Activated naive CD8-positive, alpha-beta T cell (primary cell): ENCODE data around the gene PC.

ENCODE experiments used
- H3K27ac Mint-ChIP-seq: one replicate; pipeline ENCODE4 v1.8.0; 2021; ENCODE audit warnings: mixed read lengths
- H3K27me3 Mint-ChIP-seq: one replicate; pipeline ENCODE4 v1.8.0; 2021; ENCODE audit warnings: mixed read lengths
- H3K36me3 Mint-ChIP-seq: one replicate; pipeline ENCODE4 v1.8.0; 2021; ENCODE audit warnings: mixed read lengths
- H3K4me1 Mint-ChIP-seq: one replicate; pipeline ENCODE4 v1.8.0; 2021; ENCODE audit warnings: low read depth, mixed read lengths
- H3K4me3 Mint-ChIP-seq: one replicate; pipeline ENCODE4 v1.8.0; 2021; ENCODE audit warnings: mild to moderate bottlenecking, mixed read lengths
- H3K9me3 Mint-ChIP-seq: one replicate; pipeline ENCODE4 v1.8.0; 2021; ENCODE audit warnings: low read depth, mixed read lengths

The PC gene

DNA sequence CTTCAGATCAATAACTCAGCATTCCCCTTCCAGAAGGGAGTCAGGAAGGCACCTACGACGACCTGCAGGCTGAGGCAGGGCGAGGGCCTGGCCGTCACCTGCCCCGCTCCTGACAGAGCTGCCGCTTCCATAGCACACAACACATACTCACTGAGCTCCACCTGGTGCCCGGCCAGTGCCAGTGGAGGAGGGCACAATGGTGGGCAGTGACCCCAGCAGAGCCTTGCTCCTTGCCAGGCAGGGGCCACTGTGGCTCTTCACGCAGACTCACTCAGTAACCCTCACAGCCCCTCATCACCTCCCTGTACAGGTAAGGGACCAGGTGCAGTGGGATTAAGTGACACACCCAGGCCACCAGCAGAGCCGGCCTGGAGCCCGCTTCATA is 76.7 kb downstream of the PC start:
- Mint-ChIP-seq H3K27ac (no peak overlapping the region), H3K36me3 (peaks cover 3% of the 10 kb centered on the region), H3K27me3 (no peaks in the 10 kb centered on the region), H3K4me3 (no peak overlapping the region), H3K9me3 (no peaks in the 10 kb centered on the region), H3K4me1 (peaks cover 12% of the 10 kb centered on the region)

DNA sequence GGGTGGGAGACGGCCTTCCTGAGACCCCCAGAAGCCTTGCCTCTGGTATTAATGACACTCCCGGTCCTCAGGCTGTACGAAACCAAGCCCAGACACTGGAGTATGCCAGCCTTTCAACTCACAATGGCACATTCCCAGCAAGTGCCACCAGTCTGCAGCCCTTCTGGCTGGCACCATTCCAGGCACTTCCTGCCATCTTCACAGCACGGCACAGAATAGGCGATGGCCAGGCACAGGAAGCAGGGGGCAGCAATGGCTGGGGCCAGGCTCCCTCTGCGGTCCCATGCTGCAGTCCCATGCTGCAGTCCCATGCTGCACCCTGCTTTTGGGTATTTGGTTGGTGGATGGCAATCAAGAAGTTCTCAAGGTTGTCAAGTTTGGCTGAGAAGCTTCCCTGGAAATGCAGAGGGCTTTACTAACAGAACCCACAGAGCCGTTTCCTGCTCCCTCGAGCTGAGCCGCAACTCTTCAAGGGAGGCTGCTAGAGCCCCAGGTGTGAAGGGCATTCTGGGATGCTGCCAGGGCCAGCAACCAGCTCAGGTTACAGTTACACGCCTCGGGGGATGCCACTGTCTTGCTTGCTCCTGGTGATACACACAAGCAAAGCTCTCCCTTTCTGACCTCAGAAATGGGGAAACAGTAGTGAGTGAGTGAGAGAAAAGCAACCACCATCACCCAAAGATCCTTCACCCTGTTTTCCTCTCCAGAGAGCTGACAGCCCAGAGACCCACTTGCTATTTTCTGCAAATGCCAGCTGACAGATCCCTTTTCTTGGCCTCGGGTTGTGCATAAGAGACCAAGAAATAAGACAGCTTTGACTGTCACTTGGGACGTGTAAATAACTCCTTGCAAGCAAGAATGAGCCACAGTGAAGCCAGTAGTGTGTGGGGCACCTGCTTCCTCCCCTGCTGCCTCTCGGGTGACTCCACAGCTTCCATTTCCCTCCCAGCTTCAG is 77.4 kb downstream of the PC start:
- Mint-ChIP-seq H3K4me1 (peaks cover 12% of the 10 kb centered on the region), H3K27ac (no peak overlapping the region), H3K36me3 (no peaks in the 10 kb centered on the region), H3K27me3 (no peaks in the 10 kb centered on the region), H3K9me3 (no peaks in the 10 kb centered on the region), H3K4me3 (no peak overlapping the region)

- H3K27me3 Mint-ChIP-seq: no peaks in the 10 kb centered on the region
- no peaks in the 10 kb centered on the region for H3K36me3 Mint-ChIP-seq
- no peak overlapping the region for H3K27ac Mint-ChIP-seq
- no peaks in the 10 kb centered on the region for H3K9me3 Mint-ChIP-seq
- no peak overlapping the region for H3K4me3 Mint-ChIP-seq
- H3K4me1 Mint-ChIP-seq: peaks cover 12% of the 10 kb centered on the region
Measured at GRCh38 chr11:66879999-66880398, 78.2 kb downstream of the PC start.

DNA sequence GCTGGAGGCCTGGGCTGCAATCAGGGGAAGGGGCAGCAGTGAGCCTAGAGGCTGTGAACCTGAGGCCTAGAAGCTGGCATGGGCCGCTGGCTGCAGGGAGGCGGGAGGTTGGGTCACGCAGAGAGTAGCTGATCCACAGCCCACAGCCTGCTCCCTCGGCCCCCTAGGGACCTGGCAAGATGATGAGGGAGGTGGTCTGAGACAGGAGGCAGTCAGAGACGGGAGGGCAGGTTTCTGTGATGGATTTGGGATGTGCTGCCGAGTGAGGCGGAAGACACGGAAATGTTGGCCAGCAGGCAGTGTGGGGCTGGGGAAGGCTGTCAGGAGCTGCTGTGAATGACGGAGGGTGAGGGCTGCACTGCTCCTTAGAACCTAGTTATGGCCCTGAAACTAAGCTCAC is 78.6 kb downstream of the PC start:
- Mint-ChIP-seq H3K36me3 (no peaks in the 10 kb centered on the region), H3K4me1 (peaks cover 12% of the 10 kb centered on the region), H3K4me3 (no peak overlapping the region), H3K9me3 (no peaks in the 10 kb centered on the region), H3K27me3 (no peaks in the 10 kb centered on the region), H3K27ac (no peak overlapping the region)

DNA sequence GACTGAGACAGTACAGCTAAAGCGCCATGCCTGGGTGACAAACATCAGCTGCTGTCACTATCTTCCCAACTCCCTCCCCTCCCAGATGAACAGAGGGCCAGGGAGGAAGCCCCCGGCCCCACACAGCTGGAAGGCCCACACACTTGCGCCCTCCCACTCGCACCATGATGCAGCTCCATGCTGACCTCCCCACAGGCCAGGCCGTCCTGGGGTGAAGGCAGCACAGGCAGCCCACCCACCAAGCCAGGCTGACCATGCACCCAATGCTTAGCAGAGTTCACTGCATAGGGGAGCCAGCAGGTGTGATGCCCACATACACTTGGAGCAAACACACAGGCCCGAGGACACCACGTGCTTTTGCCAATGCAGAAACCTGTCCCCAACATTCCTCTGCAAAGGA is 79.2 kb downstream of the PC start:
- no peaks in the 10 kb centered on the region for H3K36me3 Mint-ChIP-seq
- no peak overlapping the region for H3K4me3 Mint-ChIP-seq
- H3K27me3 Mint-ChIP-seq: no peaks in the 10 kb centered on the region
- no peaks in the 10 kb centered on the region for H3K9me3 Mint-ChIP-seq
- peaks cover 12% of the 10 kb centered on the region for H3K4me1 Mint-ChIP-seq
- H3K27ac Mint-ChIP-seq: no peak overlapping the region

DNA sequence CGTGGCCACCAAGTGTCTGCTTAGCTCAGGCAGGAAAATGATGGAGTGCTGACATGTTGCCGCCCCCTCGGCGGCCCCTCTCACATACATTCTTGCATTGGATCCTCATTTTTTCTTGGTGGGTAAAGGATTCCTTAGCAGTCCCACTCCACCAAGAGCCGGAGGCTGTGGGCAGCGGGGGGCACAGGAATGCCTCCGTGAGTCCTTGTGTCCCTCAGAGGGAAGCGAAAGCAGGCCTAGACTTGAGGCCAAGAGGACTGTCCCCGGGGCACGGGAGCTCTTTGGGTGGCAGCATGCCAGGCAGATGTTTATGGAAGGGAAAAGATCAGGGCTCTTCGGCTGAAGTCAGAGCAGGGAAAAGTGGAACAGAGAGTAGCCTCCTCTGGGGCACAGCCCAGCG is 79.7 kb downstream of the PC start:
- H3K4me1 Mint-ChIP-seq: peaks cover 12% of the 10 kb centered on the region
- H3K27ac Mint-ChIP-seq: no peak overlapping the region
- H3K9me3 Mint-ChIP-seq: no peaks in the 10 kb centered on the region
- H3K36me3 Mint-ChIP-seq: no peaks in the 10 kb centered on the region
- no peaks in the 10 kb centered on the region for H3K27me3 Mint-ChIP-seq
- H3K4me3 Mint-ChIP-seq: no peak overlapping the region

DNA sequence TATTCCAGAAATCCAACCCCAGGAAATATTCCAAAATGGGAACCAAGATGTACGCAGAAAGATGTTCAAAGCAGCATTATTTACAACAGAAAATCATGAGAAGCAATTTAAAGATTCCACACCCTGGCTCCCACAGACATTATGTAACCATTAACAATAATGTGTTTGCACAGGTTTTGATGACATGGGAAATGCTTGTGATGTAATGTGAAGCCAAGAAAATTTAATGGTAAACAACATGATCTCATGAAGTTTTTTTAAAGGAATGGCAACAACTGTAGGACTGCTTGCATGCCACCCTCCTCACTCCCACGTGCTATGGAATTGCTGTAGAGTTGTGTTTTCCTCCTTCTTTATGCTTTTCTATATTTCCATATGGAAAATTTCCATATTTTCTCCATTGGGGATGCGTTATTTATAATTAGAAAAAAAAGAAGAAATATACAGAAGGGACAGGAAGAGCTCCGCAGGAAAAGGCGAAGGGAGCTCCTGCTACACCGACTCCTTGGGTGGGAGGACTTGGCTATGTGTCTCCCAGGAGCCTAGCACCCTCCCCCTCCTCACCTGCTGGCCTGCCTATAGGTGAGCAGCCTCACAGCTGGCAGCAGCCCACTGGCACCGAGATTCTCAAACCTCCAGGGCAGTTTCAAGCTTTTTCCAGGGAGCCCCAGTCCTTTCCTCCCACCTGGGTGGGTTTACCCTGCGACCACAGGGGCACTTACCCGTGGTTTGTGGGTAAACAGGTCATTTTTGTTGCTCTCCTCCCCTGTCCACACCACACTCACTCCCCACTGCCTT is 80.4 kb downstream of the PC start:
- peaks cover 12% of the 10 kb centered on the region for H3K4me1 Mint-ChIP-seq
- H3K4me3 Mint-ChIP-seq: no peak overlapping the region
- no peaks in the 10 kb centered on the region for H3K36me3 Mint-ChIP-seq
- no peak overlapping the region for H3K27ac Mint-ChIP-seq
- no peaks in the 10 kb centered on the region for H3K27me3 Mint-ChIP-seq
- no peaks in the 10 kb centered on the region for H3K9me3 Mint-ChIP-seq

- Mint-ChIP-seq H3K27me3 (no peaks in the 10 kb centered on the region), H3K27ac (no peak overlapping the region), H3K9me3 (no peaks in the 10 kb centered on the region), H3K36me3 (no peaks in the 10 kb centered on the region), H3K4me1 (peaks cover 3% of the 10 kb centered on the region), H3K4me3 (no peak overlapping the region)
Measured at GRCh38 chr11:66875378-66875777, 82.8 kb downstream of the PC start.

- H3K36me3 Mint-ChIP-seq: no peaks in the 10 kb centered on the region
- peaks cover 2% of the 10 kb centered on the region for H3K4me1 Mint-ChIP-seq
- no peaks in the 10 kb centered on the region for H3K27me3 Mint-ChIP-seq
- no peak overlapping the region for H3K4me3 Mint-ChIP-seq
- no peak overlapping the region for H3K27ac Mint-ChIP-seq
- no peaks in the 10 kb centered on the region for H3K9me3 Mint-ChIP-seq
Measured at GRCh38 chr11:66874232-66874631, 84.0 kb downstream of the PC start.

GRCh38 chr11:66871521-66871901 is 86.7 kb downstream of the PC start:
- H3K4me1 Mint-ChIP-seq: peaks cover 10% of the 10 kb centered on the region
- no peaks in the 10 kb centered on the region for H3K36me3 Mint-ChIP-seq
- no peaks in the 10 kb centered on the region for H3K27me3 Mint-ChIP-seq
- H3K4me3 Mint-ChIP-seq: no peak overlapping the region
- H3K9me3 Mint-ChIP-seq: no peaks in the 10 kb centered on the region
- no peak overlapping the region for H3K27ac Mint-ChIP-seq

DNA sequence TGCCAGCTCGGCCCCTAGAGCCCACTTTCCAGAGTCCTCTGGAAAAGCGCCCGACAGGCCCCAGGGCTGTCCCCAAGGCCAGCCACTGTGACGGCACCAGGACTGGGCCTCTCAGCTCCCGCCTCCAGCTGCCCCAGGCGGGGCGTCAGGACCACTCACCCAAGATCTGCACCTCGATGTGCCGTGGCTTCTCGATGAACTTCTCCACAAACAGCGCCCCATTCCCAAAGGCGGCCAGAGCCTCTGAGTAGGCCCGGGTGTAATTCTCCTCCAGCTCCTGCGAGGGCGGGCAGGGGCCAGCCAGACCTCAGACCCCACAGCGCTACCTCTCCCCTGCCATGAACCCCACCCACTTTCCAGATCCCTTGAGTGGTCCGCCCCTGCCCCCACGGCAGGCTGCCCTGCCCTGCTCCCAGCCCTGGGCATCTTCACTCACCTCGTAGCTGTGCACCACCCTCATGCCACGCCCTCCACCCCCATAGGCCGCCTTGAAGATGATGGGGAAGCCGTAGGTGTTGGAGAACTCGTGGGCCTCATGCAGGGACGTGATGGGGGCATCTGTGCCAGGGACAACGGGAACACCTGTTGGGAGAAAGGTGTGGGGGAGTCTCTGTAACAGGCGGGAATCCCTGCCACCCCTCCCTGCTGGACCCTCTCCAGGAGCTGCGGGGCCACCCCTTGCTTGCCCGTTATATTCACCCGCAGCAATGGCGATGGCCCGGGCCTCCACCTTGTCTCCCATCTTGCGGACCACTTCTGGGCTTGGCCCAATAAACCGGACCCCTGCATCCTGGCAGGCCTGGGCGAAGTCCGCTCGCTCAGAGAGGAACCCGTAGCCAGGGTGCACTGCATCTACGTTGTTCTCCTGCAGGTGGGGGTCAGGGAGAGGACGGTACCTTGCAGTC is 87.3 kb downstream of the PC start:
- no peaks in the 10 kb centered on the region for H3K36me3 Mint-ChIP-seq
- H3K4me1 Mint-ChIP-seq: peaks cover 10% of the 10 kb centered on the region
- no peaks in the 10 kb centered on the region for H3K9me3 Mint-ChIP-seq
- no peaks in the 10 kb centered on the region for H3K27me3 Mint-ChIP-seq
- no peak overlapping the region for H3K27ac Mint-ChIP-seq
- no peak overlapping the region for H3K4me3 Mint-ChIP-seq

- Mint-ChIP-seq H3K27ac (no peak overlapping the region), H3K4me1 (peaks cover 10% of the 10 kb centered on the region), H3K4me3 (no peak overlapping the region), H3K27me3 (no peaks in the 10 kb centered on the region), H3K36me3 (no peaks in the 10 kb centered on the region), H3K9me3 (no peaks in the 10 kb centered on the region)
Measured at GRCh38 chr11:66870131-66870530, 88.1 kb downstream of the PC start.

GRCh38 chr11:66869567-66869870 is 88.7 kb downstream of the PC start:
- H3K4me1 Mint-ChIP-seq: peaks cover 10% of the 10 kb centered on the region
- H3K27me3 Mint-ChIP-seq: no peaks in the 10 kb centered on the region
- H3K4me3 Mint-ChIP-seq: no peak overlapping the region
- H3K27ac Mint-ChIP-seq: no peak overlapping the region
- H3K9me3 Mint-ChIP-seq: no peaks in the 10 kb centered on the region
- no peaks in the 10 kb centered on the region for H3K36me3 Mint-ChIP-seq

- no peaks in the 10 kb centered on the region for H3K9me3 Mint-ChIP-seq
- peaks cover 10% of the 10 kb centered on the region for H3K4me1 Mint-ChIP-seq
- H3K36me3 Mint-ChIP-seq: no peaks in the 10 kb centered on the region
- H3K4me3 Mint-ChIP-seq: no peak overlapping the region
- H3K27ac Mint-ChIP-seq: no peak overlapping the region
- H3K27me3 Mint-ChIP-seq: no peaks in the 10 kb centered on the region
Measured at GRCh38 chr11:66868726-66869566, 89.2 kb downstream of the PC start.
